Measurements from ENCODE around the gene ANKRD35. TPM values are rescaled to one million over a fixed set of nuclear protein-coding genes. Genes with fewer than 3 reads are reported as not detected.

Gene ANKRD35
- total RNA-seq, 1 donor from 2014 or later = 0.16 TPM

GRCh38 chr1:145927063-145927886 lies 41.6 kb upstream of the ANKRD35 start, which contains the start of gene RBM8A:
Gene RBM8A, minus strand, starts transcription at chr1:145927484. Its CDS starts 58 bp downstream, at chr1:145927426.
- peaks cover 8% of the 10 kb centered on the region for H3K4me1 Mint-ChIP-seq (ENCODE audit: low read depth, unreplicated experiment)
- peak; percentile 52 for TF ChIP-seq CTCF (IDR thresholded peaks at IDR 0.05; ENCODE audit: insufficient read depth, low read depth, low read length)
- no peak for TF ChIP-seq EZH2 (IDR thresholded peaks at IDR 0.05; ENCODE audit: insufficient read depth, low read length)
- H3K27ac ChIP-seq (ENCODE audit: low read depth, low read length) = peak within 1 kb of the TSS; percentile 96
- peak within 1 kb of the TSS; percentile 98 for H3K4me3 ChIP-seq (ENCODE audit: insufficient read depth, low read depth, low read length)
- H3K9ac ChIP-seq (ENCODE audit: low read length) = peak within 1 kb of the TSS; percentile 98
- H2AFZ ChIP-seq (ENCODE audit: low read depth, low read length) = peak within 1 kb of the TSS; percentile 88
- peaks cover 7% of the 10 kb centered on the region for H3K36me3 Mint-ChIP-seq (ENCODE audit: low read depth, unreplicated experiment)
- H3K4me1 ChIP-seq (ENCODE audit: insufficient read depth, low read length) = peaks cover 9% of the 10 kb centered on the region
- DNase-seq (ENCODE audit: low read depth) = peak; percentile 97
- peaks cover 2% of the 10 kb centered on the region for H3K9me3 Mint-ChIP-seq (ENCODE audit: unreplicated experiment)
- no peaks in the 10 kb centered on the region for H3K9me3 ChIP-seq (ENCODE audit: insufficient read depth, low read depth, low read length)
- FAIRE-seq = no peak
- H3K27me3 Mint-ChIP-seq (ENCODE audit: low read depth, unreplicated experiment) = no peaks in the 10 kb centered on the region
- H3K79me2 ChIP-seq (ENCODE audit: insufficient read depth, low read length) = peaks cover 20% of the 10 kb centered on the region
- peaks cover 4% of the 10 kb centered on the region for H4K20me1 ChIP-seq (ENCODE audit: insufficient read depth, low read length)
- no peak within 1 kb of the TSS for H3K27ac Mint-ChIP-seq (ENCODE audit: unreplicated experiment)
- peak within 1 kb of the TSS; percentile 92 for H3K4me2 ChIP-seq (ENCODE audit: low read length)
- no peaks in the 10 kb centered on the region for H3K27me3 ChIP-seq (ENCODE audit: insufficient read depth, low read length)
- no peak within 1 kb of the TSS for H3K4me3 Mint-ChIP-seq (ENCODE audit: unreplicated experiment)
- peaks cover 9% of the 10 kb centered on the region for H3K36me3 ChIP-seq (ENCODE audit: insufficient read depth, low read length)

- Histone ChIP-seq H3K9ac (ENCODE audit: low read length) (peak overlapping the region; percentile 98), H3K9me3 (ENCODE audit: insufficient read depth, low read depth, low read length) (no peaks in the 10 kb centered on the region), H2AFZ (ENCODE audit: low read depth, low read length) (peak overlapping the region; percentile 88), H3K79me2 (ENCODE audit: insufficient read depth, low read length) (peaks cover 20% of the 10 kb centered on the region), H3K36me3 (ENCODE audit: insufficient read depth, low read length) (peaks cover 10% of the 10 kb centered on the region), H4K20me1 (ENCODE audit: insufficient read depth, low read length) (peaks cover 4% of the 10 kb centered on the region), H3K27me3 (ENCODE audit: insufficient read depth, low read length) (no peaks in the 10 kb centered on the region), H3K4me3 (ENCODE audit: insufficient read depth, low read depth, low read length) (peak overlapping the region; percentile 98), H3K4me2 (ENCODE audit: low read length) (peak overlapping the region; percentile 92), H3K27ac (ENCODE audit: low read depth, low read length) (peak overlapping the region; percentile 96), H3K4me1 (ENCODE audit: insufficient read depth, low read length) (peaks cover 9% of the 10 kb centered on the region)
- FAIRE-seq (no peak), DNase-seq (ENCODE audit: low read depth) (peak; percentile 39)
- Mint-ChIP-seq H3K27ac (ENCODE audit: unreplicated experiment) (no peak overlapping the region), H3K4me3 (ENCODE audit: unreplicated experiment) (no peak overlapping the region), H3K4me1 (ENCODE audit: low read depth, unreplicated experiment) (peaks cover 9% of the 10 kb centered on the region), H3K27me3 (ENCODE audit: low read depth, unreplicated experiment) (no peaks in the 10 kb centered on the region), H3K36me3 (ENCODE audit: low read depth, unreplicated experiment) (peaks cover 7% of the 10 kb centered on the region), H3K9me3 (ENCODE audit: unreplicated experiment) (peaks cover 2% of the 10 kb centered on the region)
- no peak for TF ChIP-seq EZH2 (IDR thresholded peaks at IDR 0.05; ENCODE audit: insufficient read depth, low read length)
- TF ChIP-seq CTCF (IDR thresholded peaks at IDR 0.05; ENCODE audit: insufficient read depth, low read depth, low read length) = no peak
These were observed 41.0 kb upstream of the ANKRD35 start for GRCh38 chr1:145926686-145927062.

GRCh38 chr1:145922266-145922665 lies 36.6 kb upstream of the ANKRD35 start:
- H3K4me1 ChIP-seq (ENCODE audit: insufficient read depth, low read length) = peaks cover 28% of the 10 kb centered on the region

More at GRCh38 chr1:145922266-145922665, 36.6 kb upstream of the ANKRD35 start:
- Histone ChIP-seq H3K79me2 (ENCODE audit: insufficient read depth, low read length) (peaks cover 31% of the 10 kb centered on the region), H3K9ac (ENCODE audit: low read length) (no peak overlapping the region), H3K27me3 (ENCODE audit: insufficient read depth, low read length) (no peaks in the 10 kb centered on the region), H4K20me1 (ENCODE audit: insufficient read depth, low read length) (peaks cover 4% of the 10 kb centered on the region), H3K4me3 (ENCODE audit: insufficient read depth, low read depth, low read length) (no peak overlapping the region), H3K27ac (ENCODE audit: low read depth, low read length) (no peak overlapping the region), H2AFZ (ENCODE audit: low read depth, low read length) (no peak overlapping the region), H3K9me3 (ENCODE audit: insufficient read depth, low read depth, low read length) (no peaks in the 10 kb centered on the region), H3K4me2 (ENCODE audit: low read length) (no peak overlapping the region), H3K36me3 (ENCODE audit: insufficient read depth, low read length) (peaks cover 10% of the 10 kb centered on the region)
- Mint-ChIP-seq H3K4me1 (ENCODE audit: low read depth, unreplicated experiment) (peaks cover 22% of the 10 kb centered on the region), H3K9me3 (ENCODE audit: unreplicated experiment) (no peaks in the 10 kb centered on the region), H3K4me3 (ENCODE audit: unreplicated experiment) (no peak overlapping the region), H3K27ac (ENCODE audit: unreplicated experiment) (no peak overlapping the region), H3K36me3 (ENCODE audit: low read depth, unreplicated experiment) (peaks cover 8% of the 10 kb centered on the region), H3K27me3 (ENCODE audit: low read depth, unreplicated experiment) (no peaks in the 10 kb centered on the region)
- TF ChIP-seq CTCF (IDR thresholded peaks at IDR 0.05; ENCODE audit: insufficient read depth, low read depth, low read length) (no peak), EZH2 (IDR thresholded peaks at IDR 0.05; ENCODE audit: insufficient read depth, low read length) (no peak)
- FAIRE-seq = no peak
- DNase-seq (ENCODE audit: low read depth) = no peak
